ENCODE data around the gene TMEM238L. TPM values are rescaled to one million over a fixed set of nuclear protein-coding genes. Genes with fewer than 3 reads are reported as not detected.

TMEM238L gene
- total RNA-seq, 4 donors from 2014 or later: 0.42 to 4.8 (median 1.0) TPM

DNA sequence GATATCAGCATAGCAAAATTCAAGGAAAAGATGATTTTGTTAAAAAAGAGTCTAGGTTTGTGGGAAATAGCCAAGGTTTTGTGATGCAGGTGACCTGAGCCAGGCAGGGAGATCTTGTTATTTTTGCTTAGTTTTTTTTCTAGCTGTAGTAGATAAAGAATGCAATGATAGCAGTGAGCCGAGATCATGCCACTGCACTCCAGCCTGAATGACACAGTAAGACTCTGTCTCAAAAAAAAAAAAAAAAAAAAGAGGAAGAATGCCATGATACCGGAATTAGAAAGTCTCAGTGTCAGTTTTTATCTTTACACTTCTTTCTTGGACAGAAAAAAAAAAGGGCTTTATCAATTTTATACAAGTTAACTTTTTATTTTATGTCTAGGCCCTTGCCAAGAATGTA is 27.5 kb downstream of the TMEM238L start:
- H3K4me3 ChIP-seq: no peak overlapping the region
- H3K27ac ChIP-seq: no peak overlapping the region
- intact Hi-C loops (cut with DNase I): loop anchor here (5.0 kb wide), 1 partner anchor 66 kb away; no protein-coding TSS in a partner anchor
- H3K27me3 ChIP-seq: no peaks in the 10 kb centered on the region
- H3K9me3 ChIP-seq: peaks cover 0 to 5% (median 0%) of the 10 kb centered on the region in 3 donors
- no peak for DNase-seq
- WGBS, 2 donors: 60 to 63% methylated on average over 2 of the region's 2 CpGs
- no peaks in the 10 kb centered on the region for H3K36me3 ChIP-seq
- H3K4me1 ChIP-seq: peaks cover 0 to 36% (median 0%) of the 10 kb centered on the region in 3 donors
- TF ChIP-seq, protein P1, sequence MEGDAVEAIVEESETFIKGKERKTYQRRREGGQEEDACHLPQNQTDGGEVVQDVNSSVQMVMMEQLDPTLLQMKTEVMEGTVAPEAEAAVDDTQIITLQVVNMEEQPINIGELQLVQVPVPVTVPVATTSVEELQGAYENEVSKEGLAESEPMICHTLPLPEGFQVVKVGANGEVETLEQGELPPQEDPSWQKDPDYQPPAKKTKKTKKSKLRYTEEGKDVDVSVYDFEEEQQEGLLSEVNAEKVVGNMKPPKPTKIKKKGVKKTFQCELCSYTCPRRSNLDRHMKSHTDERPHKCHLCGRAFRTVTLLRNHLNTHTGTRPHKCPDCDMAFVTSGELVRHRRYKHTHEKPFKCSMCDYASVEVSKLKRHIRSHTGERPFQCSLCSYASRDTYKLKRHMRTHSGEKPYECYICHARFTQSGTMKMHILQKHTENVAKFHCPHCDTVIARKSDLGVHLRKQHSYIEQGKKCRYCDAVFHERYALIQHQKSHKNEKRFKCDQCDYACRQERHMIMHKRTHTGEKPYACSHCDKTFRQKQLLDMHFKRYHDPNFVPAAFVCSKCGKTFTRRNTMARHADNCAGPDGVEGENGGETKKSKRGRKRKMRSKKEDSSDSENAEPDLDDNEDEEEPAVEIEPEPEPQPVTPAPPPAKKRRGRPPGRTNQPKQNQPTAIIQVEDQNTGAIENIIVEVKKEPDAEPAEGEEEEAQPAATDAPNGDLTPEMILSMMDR (IDR thresholded peaks at IDR 0.05): no peak
- no peak for TF ChIP-seq POLR2A (IDR thresholded peaks at IDR 0.05)

DNA sequence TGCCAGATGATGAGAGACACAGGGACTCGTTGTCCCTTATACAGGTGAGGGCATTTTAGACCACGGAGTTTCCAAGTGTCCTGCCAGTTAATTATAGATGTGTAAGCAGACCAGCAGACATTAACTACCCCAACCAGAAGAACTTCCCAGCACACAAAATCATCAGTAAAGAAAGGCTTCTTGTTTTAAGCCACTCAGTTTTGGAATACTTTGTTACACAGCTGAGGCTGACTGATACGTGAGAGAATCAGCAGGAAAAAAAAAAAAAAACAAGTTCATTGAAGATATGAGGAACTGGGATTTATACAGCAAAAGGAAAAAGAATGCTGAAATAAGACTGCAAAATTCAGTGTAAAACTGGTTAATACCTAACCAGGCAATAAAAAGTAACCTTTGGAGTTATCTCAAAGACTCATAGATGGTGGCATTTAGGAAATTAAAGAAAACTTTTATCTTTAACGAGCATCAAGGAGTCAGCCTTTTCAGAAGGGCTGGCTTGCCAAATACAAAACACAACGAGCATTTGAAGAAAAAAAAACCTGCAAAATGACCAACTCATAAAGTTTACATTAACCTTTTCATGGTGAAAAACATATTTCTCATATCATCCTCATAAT is 28.1 kb downstream of the TMEM238L start:
- TF ChIP-seq, protein P1 (IDR thresholded peaks at IDR 0.05): no peak
- TF ChIP-seq POLR2A (IDR thresholded peaks at IDR 0.05): no peak
- H3K27me3 ChIP-seq: no peaks in the 10 kb centered on the region
- WGBS, 2 donors: 75 to 77% methylated on average over 5 of the region's 5 CpGs
- peaks cover 0 to 42% (median 0%) of the 10 kb centered on the region in 3 donors for H3K4me1 ChIP-seq
- H3K9me3 ChIP-seq: peaks cover 0 to 5% (median 0%) of the 10 kb centered on the region in 3 donors
- H3K27ac ChIP-seq: no peak overlapping the region
- intact Hi-C loops (cut with DNase I): loop anchor here (5.0 kb wide), 1 partner anchor 66 kb away; no protein-coding TSS in a partner anchor
- DNase-seq: no peak
- no peaks in the 10 kb centered on the region for H3K36me3 ChIP-seq
- H3K4me3 ChIP-seq: no peak overlapping the region

- Histone ChIP-seq H3K9me3 (peaks cover 0 to 5% (median 0%) of the 10 kb centered on the region in 3 donors), H3K27ac (no peak overlapping the region), H3K4me1 (peaks cover 0 to 41% (median 0%) of the 10 kb centered on the region in 3 donors), H3K36me3 (no peaks in the 10 kb centered on the region), H3K4me3 (no peak overlapping the region), H3K27me3 (no peaks in the 10 kb centered on the region)
- TF ChIP-seq, protein P1 (IDR thresholded peaks at IDR 0.05): no peak
- TF ChIP-seq POLR2A (IDR thresholded peaks at IDR 0.05): no peak
- intact Hi-C loops (cut with DNase I): loop anchor here (5.0 kb wide), 1 partner anchor 67 kb away; no protein-coding TSS in a partner anchor
- no peak for DNase-seq
- WGBS, 2 donors: 74 to 80% methylated on average over 4 of the region's 4 CpGs
Observed at GRCh38 chr17:10775058-10775457, 28.8 kb downstream of the TMEM238L start.

DNA sequence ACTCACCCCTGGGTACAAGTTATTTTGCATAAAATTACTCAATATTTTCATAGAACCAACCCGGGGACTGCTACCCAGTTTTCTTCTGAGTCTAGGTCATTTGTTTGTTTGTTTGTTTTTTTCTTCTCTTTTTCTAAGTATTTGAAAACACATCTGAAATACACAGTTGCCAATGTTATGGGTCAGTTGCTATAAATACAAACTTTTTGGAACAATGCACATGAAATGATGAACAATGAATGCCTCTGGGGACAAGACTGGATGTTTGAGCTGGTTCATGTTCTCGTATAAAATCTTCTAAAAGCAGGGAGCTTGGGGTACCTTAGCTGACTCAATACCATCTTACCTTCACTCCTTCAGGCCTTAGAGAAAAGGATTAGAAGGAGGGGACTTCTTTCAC is 30.5 kb downstream of the TMEM238L start:
- Histone ChIP-seq H3K36me3 (no peaks in the 10 kb centered on the region), H3K9me3 (peaks cover 0 to 5% (median 0%) of the 10 kb centered on the region in 3 donors), H3K27me3 (no peaks in the 10 kb centered on the region), H3K4me1 (peaks cover 0 to 37% (median 0%) of the 10 kb centered on the region in 3 donors), H3K4me3 (no peak overlapping the region), H3K27ac (peak overlapping the region in 2 of 4 donors; percentile 42 to 61)
- TF ChIP-seq, protein P1 (IDR thresholded peaks at IDR 0.05): no peak
- TF ChIP-seq POLR2A (IDR thresholded peaks at IDR 0.05): no peak
- 39 to 44% methylated on average over 2 of the region's 2 CpGs for WGBS, 2 donors
- intact Hi-C loops (cut with DNase I): no loop called here
- no peak for DNase-seq

Data from esophagus squamous epithelium (tissue), 5 donors.